Measurements from ENCODE around the gene OLR1. TPM values are rescaled to one million over a fixed set of nuclear protein-coding genes. Genes with fewer than 3 reads are reported as not detected.

The OLR1 gene
- total and polyA plus RNA-seq, 2 donors (not counting 3 experiments of a cell fraction or from before 2014, with no cell fraction given) = not detected

DNA sequence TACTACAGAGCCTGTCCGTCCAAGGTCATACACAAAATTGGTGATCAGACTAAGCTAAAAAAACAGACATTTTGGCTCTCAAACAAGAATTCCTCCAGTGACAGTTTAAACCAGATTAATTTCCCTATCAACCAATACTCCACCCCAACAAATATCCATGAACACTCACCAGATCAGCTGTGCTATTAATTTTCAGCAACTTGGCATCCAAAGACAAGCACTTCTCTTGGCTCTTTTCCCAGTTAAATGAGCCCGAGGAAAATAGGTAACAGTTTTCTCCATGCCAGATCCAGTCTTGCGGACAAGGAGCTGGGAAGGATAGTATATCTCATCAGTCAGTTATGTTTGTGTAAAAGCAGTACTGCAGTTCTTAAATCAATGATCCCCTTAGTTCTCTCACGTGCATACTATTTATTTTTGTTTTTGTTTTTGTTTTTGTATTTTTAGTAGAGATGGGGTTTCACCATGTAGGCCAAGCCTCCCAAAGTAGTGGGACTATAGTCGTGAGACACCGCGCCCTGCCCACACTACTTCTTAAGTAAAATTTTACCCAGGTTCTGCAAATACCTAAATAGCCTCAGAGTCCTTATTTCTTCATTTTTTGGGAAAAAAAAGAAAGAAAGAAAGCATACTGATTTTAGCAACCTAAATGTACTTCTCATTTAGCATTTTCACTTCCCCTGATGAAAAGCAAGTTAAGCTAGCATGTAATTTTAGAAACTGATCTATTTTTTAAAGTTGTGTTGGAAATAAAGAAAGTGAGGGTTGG is 11.1 kb downstream of the OLR1 start:
- H3K9ac ChIP-seq (replicated peaks; ENCODE audit: extremely low read depth, insufficient read depth, low read length) = no peak overlapping the region
- H3K4me3 ChIP-seq (replicated peaks in 1 of 3; ENCODE audit: insufficient read depth in 1 of 3, low read depth in 1 of 3, low read length in 3 of 3) = no peak overlapping the region
- H3K9me1 ChIP-seq (replicated peaks; ENCODE audit: control insufficient read depth, extremely low read depth, insufficient read depth, low read length) = no peaks in the 10 kb centered on the region
- intact Hi-C loops (cut with micrococcal nuclease) = no loop called here
- H2AFZ ChIP-seq (ENCODE audit: low read depth, low read length) = no peak overlapping the region
- BruUV-seq (replicated peaks) = no TSS peak
- no peaks in the 10 kb centered on the region for H3K4me1 ChIP-seq (ENCODE audit: control insufficient read depth, extremely low read depth, insufficient read depth, low read length)
- no peaks in the 10 kb centered on the region for H3K9me3 ChIP-seq (replicated peaks; ENCODE audit: control insufficient read depth, insufficient read depth, low read length)
- H3K79me2 ChIP-seq (ENCODE audit: control insufficient read depth, insufficient read depth, low read length) = no peaks in the 10 kb centered on the region
- H3K27me3 ChIP-seq (ENCODE audit: control insufficient read depth in 2 of 2, insufficient read depth in 2 of 2, low read length in 2 of 2) = peaks cover 3 to 5% of the 10 kb centered on the region in 2 experiments
- CTCF ChIA-PET = interaction anchor here (0.7 to 1.9 kb wide), 4 partner anchors 8 to 151 kb away, joined by 3 to 6 read pairs (median 3); no protein-coding TSS in a partner anchor
- H4K20me1 ChIP-seq (replicated peaks; ENCODE audit: control insufficient read depth, extremely low read depth, insufficient read depth, low read length) = no peaks in the 10 kb centered on the region
- dilution Hi-C loops (cut with MboI; ENCODE audit: extremely low pct_ligation_motif_present, low sequenced_read_pairs) = no loop called here
- FAIRE-seq (no peak), DNase-seq (ENCODE audit: low read depth, low spot score) (no peak)
- no peak overlapping the region for H3K4me2 ChIP-seq (ENCODE audit: insufficient read depth, low read length)
- POLR2A ChIA-PET = no interaction called here
- no peak for TF ChIP-seq GATA2 (IDR thresholded peaks at IDR 0.05; ENCODE audit: insufficient read depth, insufficient read length, low read depth, low read length)
- no peak for TF ChIP-seq POLR2A (IDR thresholded peaks at IDR 0.05; ENCODE audit: low read depth, low read length)
- TF ChIP-seq EZH2 (IDR thresholded peaks at IDR 0.05; ENCODE audit: borderline replicate concordance, low read depth, low read length, severe bottlenecking) = no peak
- TF ChIP-seq POLR2AphosphoS5 (IDR thresholded peaks at IDR 0.05; ENCODE audit: insufficient read depth, low read depth, low read length) = no peak
- no peak for TF ChIP-seq FOS (IDR thresholded peaks at IDR 0.05; ENCODE audit: borderline replicate concordance, insufficient read depth, low read length)
- TF ChIP-seq, protein P1, sequence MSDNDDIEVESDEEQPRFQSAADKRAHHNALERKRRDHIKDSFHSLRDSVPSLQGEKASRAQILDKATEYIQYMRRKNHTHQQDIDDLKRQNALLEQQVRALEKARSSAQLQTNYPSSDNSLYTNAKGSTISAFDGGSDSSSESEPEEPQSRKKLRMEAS (IDR thresholded peaks at IDR 0.05; ENCODE audit: insufficient read depth, insufficient read length) = no peak
- TF ChIP-seq JUN (IDR thresholded peaks at IDR 0.05; ENCODE audit: borderline replicate concordance, insufficient read depth, insufficient read length, low read depth) = no peak
- TF ChIP-seq, protein P2, sequence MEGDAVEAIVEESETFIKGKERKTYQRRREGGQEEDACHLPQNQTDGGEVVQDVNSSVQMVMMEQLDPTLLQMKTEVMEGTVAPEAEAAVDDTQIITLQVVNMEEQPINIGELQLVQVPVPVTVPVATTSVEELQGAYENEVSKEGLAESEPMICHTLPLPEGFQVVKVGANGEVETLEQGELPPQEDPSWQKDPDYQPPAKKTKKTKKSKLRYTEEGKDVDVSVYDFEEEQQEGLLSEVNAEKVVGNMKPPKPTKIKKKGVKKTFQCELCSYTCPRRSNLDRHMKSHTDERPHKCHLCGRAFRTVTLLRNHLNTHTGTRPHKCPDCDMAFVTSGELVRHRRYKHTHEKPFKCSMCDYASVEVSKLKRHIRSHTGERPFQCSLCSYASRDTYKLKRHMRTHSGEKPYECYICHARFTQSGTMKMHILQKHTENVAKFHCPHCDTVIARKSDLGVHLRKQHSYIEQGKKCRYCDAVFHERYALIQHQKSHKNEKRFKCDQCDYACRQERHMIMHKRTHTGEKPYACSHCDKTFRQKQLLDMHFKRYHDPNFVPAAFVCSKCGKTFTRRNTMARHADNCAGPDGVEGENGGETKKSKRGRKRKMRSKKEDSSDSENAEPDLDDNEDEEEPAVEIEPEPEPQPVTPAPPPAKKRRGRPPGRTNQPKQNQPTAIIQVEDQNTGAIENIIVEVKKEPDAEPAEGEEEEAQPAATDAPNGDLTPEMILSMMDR (IDR thresholded peaks at IDR 0.05; ENCODE audit: extremely low read depth in 1 of 2, insufficient read depth in 1 of 2, low read depth in 1 of 2, low read length in 2 of 2) = no peak
- no peak for TF ChIP-seq MYC (IDR thresholded peaks at IDR 0.05; ENCODE audit: low read depth, low read length)
- no peak overlapping the region for H3K27ac ChIP-seq (ENCODE audit: insufficient read depth, low read depth, low read length)
- H3K36me3 ChIP-seq (ENCODE audit: control insufficient read depth in 2 of 2, extremely low read depth in 1 of 2, insufficient read depth in 2 of 2, low read length in 2 of 2) = no peaks in the 10 kb centered on the region

All from endothelial cell of umbilical vein (primary cell).